K562 (cell line): Measurements from ENCODE around the gene SLC22A16.

Experiments used
- ADNP ChIP-seq: fragments of 200-800 bp; sonication (Bioruptor generic); IDR thresholded peaks from 2 replicates; pipeline ENCODE4 v1.6.1; 2016; ENCODE audit warnings: missing genetic modification characterization, missing compliant biosample characterization
- BHLHE40 ChIP-seq: IDR thresholded peaks from 2 replicates; pipeline ENCODE4 v1.6.1; 2011; ENCODE audit warnings: low read length, improper control_type of control experiment
- CBFA2T3 ChIP-seq: fragments of 450-650 bp; IDR thresholded peaks from 2 replicates; pipeline ENCODE4 v1.6.1; 2017
- CTCF ChIP-seq, 3 experiments: IDR thresholded peaks in 2 of 3; conservative IDR thresholded peaks in 1 of 3; 2 replicates each; pipeline ENCODE4 v1.5.1; 2011 to 2012; ENCODE audit warnings: low read length in 3 of 3, mild to moderate bottlenecking in 3 of 3, control low read depth in 2 of 3, improper control_type of control experiment in 1 of 3, inconsistent platforms in 1 of 3, low read depth in 1 of 3, mixed read lengths in 1 of 3, moderate library complexity in 1 of 3; ENCODE audit not compliant: insufficient read depth in 2 of 3
- EZH2 ChIP-seq: IDR thresholded peaks from 2 replicates; pipeline ENCODE4 v1.6.1; 2012; ENCODE audit warnings: low read depth, mild to moderate bottlenecking, inconsistent platforms, low read length, borderline replicate concordance
- FOXA1 ChIP-seq: fragments of 450-650 bp; IDR thresholded peaks from 2 replicates; pipeline ENCODE4 v1.6.1; 2016; ENCODE audit warnings: mild to moderate bottlenecking, borderline replicate concordance
- FOXA3 ChIP-seq, 2 experiments: fragments of 450-650 bp in 1 of 2; sonication (generic) in 1 of 2; formaldehyde crosslinking; IDR thresholded peaks in 1 of 2; conservative IDR thresholded peaks in 1 of 2; 2 replicates each; pipeline versions ENCODE4 v1.4.0 to v1.8.0; 2020 to 2022; ENCODE audit warnings: mild to moderate bottlenecking in 2 of 2, missing genetic modification reagents in 1 of 2
- JUN ChIP-seq, 2 experiments: sonication (generic) in 1 of 2; formaldehyde crosslinking in 1 of 2; IDR thresholded peaks; 2 replicates each; pipeline versions ENCODE4 v1.6.1 to v1.8.0; 2012 to 2022; ENCODE audit warnings: borderline replicate concordance in 2 of 2, mild to moderate bottlenecking in 2 of 2, improper control_type of control experiment in 1 of 2, low read depth in 1 of 2, low read length in 1 of 2, missing genetic modification reagents in 1 of 2
- NFYB ChIP-seq: IDR thresholded peaks from 2 replicates; pipeline ENCODE4 v1.6.1; 2011; ENCODE audit warnings: mild to moderate bottlenecking, moderate library complexity; ENCODE audit not compliant: insufficient read length; ENCODE audit errors: extremely low read depth
- POLR2AphosphoS5 ChIP-seq: IDR thresholded peaks from 2 replicates; pipeline ENCODE4 v1.6.1; 2011; ENCODE audit warnings: mild to moderate bottlenecking, low read depth, low read length, moderate library complexity; ENCODE audit not compliant: control insufficient read depth, insufficient read depth
- SREBF2 ChIP-seq: sonication (generic); formaldehyde crosslinking; IDR thresholded peaks from 2 replicates; pipeline ENCODE4 v1.4.0; 2020; ENCODE audit warnings: mild to moderate bottlenecking, missing genetic modification reagents
- YY1 ChIP-seq, 3 experiments: IDR thresholded peaks; 2 replicates each; pipeline ENCODE4 v1.6.1; 2011; ENCODE audit warnings: low read length in 2 of 3, mild to moderate bottlenecking in 2 of 3, moderate library complexity in 2 of 3, borderline replicate concordance in 1 of 3, control low read depth in 1 of 3, low read depth in 1 of 3; ENCODE audit not compliant: insufficient read depth in 3 of 3, insufficient replicate concordance in 2 of 3, control insufficient read depth in 1 of 3, insufficient read length in 1 of 3; ENCODE audit errors: extremely low read depth in 1 of 3
- ZFP30 ChIP-seq: fragments of 250-450 bp; sonication (Bioruptor Pico); IDR thresholded peaks from 2 replicates; pipeline ENCODE4 v1.8.0; 2022; ENCODE audit warnings: moderate library complexity, mild to moderate bottlenecking, inconsistent platforms, borderline replicate concordance
- ZNF740 ChIP-seq, 3 experiments: fragments of 200-800 bp in 1 of 3; sonication (Bioruptor generic) in 1 of 3; sonication (generic) in 1 of 3; formaldehyde crosslinking in 1 of 3; IDR thresholded peaks; 2 replicates each; pipeline versions ENCODE4 v1.6.1 to v1.8.0; 2016 to 2022; ENCODE audit warnings: mild to moderate bottlenecking in 2 of 3, missing compliant biosample characterization in 2 of 3, missing genetic modification characterization in 2 of 3, missing genetic modification reagents in 1 of 3

GRCh38 chr6:110395221-110395620, 81.2 kb downstream of the SLC22A16 start:
- TF ChIP-seq CBFA2T3 (no peak), POLR2AphosphoS5 (no peak), BHLHE40 (no peak), ZFP30 (CRISPR knock-in tag) (no peak), JUN (IDR thresholded peaks at IDR 0.05; ENCODE audit: borderline replicate concordance, low read depth, low read length) (no peak), JUN (CRISPR knock-in tag; IDR thresholded peaks at IDR 0.05; ENCODE audit: borderline replicate concordance) (no peak), FOXA1 (no peak), YY1 (IDR thresholded peaks at IDR 0.05; ENCODE audit: borderline replicate concordance in 1 of 3, control insufficient read depth in 1 of 3, extremely low read depth in 1 of 3, insufficient read depth in 3 of 3, insufficient read length in 1 of 3, insufficient replicate concordance in 2 of 3, low read depth in 1 of 3, low read length in 2 of 3) (no peak), CTCF (IDR thresholded peaks at IDR 0.05 in 2 of 3, conservative IDR thresholded peaks at IDR 0.05 in 1 of 3; ENCODE audit: insufficient read depth in 2 of 3, low read depth in 1 of 3, low read length in 3 of 3) (no peak), EZH2 (no peak), FOXA3 (CRISPR knock-in tag; conservative IDR thresholded peaks at IDR 0.05 in 1 of 2, IDR thresholded peaks at IDR 0.05 in 1 of 2) (no peak), ADNP (tag) (no peak), ZNF740 (CRISPR knock-in tag; IDR thresholded peaks at IDR 0.05) (no peak), ZNF740 (tag; IDR thresholded peaks at IDR 0.05) (no peak), NFYB (no peak), SREBF2 (CRISPR knock-in tag) (no peak)
